ENCODE results near the gene KLHL41.

- TF ChIP-seq, protein P1, sequence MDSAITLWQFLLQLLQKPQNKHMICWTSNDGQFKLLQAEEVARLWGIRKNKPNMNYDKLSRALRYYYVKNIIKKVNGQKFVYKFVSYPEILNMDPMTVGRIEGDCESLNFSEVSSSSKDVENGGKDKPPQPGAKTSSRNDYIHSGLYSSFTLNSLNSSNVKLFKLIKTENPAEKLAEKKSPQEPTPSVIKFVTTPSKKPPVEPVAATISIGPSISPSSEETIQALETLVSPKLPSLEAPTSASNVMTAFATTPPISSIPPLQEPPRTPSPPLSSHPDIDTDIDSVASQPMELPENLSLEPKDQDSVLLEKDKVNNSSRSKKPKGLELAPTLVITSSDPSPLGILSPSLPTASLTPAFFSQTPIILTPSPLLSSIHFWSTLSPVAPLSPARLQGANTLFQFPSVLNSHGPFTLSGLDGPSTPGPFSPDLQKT (IDR thresholded peaks at IDR 0.05; ENCODE audit: borderline replicate concordance, low read depth, low read length) = no peak
- TF ChIP-seq ZBTB21 (tag by site-specific recombination; IDR thresholded peaks at IDR 0.05) = no peak
- TF ChIP-seq CTCF (tag by site-specific recombination; IDR thresholded peaks at IDR 0.05) = no peak
- TF ChIP-seq GLIS2 (tag by site-specific recombination; IDR thresholded peaks at IDR 0.05) = no peak
Measured at GRCh38 chr2:169540146-169540545, 30.6 kb downstream of the KLHL41 start.
